Measurements from ENCODE around the gene LPP. TPM values are rescaled to one million over a fixed set of nuclear protein-coding genes. Genes with fewer than 3 reads are reported as not detected.

LPP gene
- total RNA-seq, 1 donor from 2014 or later: 218 TPM

DNA sequence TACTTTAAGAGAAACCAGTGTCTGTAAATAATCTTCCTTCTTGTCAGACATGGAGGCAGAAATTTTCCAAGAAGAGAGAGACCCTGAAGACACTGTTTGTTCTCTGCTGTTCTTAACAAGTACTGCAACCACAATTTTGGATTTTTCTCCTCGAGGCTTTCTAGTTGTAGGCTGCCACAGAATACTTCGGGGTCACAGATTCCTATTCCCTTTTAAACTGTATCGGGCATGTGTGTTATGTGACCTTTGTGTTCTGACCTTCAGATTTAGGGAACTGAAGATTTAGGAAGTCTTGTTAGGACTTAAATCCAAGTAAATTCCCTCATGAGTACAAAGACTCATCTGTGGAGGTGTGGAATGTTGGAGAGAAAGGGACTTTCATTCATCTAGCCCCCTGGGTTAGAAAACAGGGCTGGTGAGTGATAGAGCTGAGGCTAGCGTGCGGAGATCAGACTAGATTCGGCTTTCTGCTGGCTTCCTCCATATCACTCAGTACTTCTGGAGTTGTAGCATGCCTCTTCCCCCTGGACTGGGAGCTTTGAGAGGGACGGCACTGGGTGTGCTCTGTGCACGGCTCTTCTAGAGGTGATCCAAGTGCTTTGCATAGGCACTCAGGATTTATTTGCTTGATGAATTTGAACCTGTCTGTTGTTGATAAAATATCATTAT, 237.0 kb downstream of the LPP start:
- Histone ChIP-seq H3K36me3 (ENCODE audit: control insufficient read depth, insufficient read depth, low read length) (no peaks in the 10 kb centered on the region), H3K27me3 (ENCODE audit: control insufficient read depth, insufficient read depth, low read length) (no peaks in the 10 kb centered on the region), H3K4me3 (ENCODE audit: low read depth, low read length) (no peak overlapping the region)
- no peak for DNase-seq (ENCODE audit: low read depth)
- TF ChIP-seq CTCF (IDR thresholded peaks at IDR 0.05; ENCODE audit: insufficient read depth, low read length, poor library complexity, severe bottlenecking): no peak

- H3K27me3 ChIP-seq (ENCODE audit: control insufficient read depth, insufficient read depth, low read length): no peaks in the 10 kb centered on the region
- no peaks in the 10 kb centered on the region for H3K36me3 ChIP-seq (ENCODE audit: control insufficient read depth, insufficient read depth, low read length)
- DNase-seq (ENCODE audit: low read depth): no peak
- H3K4me3 ChIP-seq (ENCODE audit: low read depth, low read length): no peak overlapping the region
- no peak for TF ChIP-seq CTCF (IDR thresholded peaks at IDR 0.05; ENCODE audit: insufficient read depth, low read length, poor library complexity, severe bottlenecking)
Measured at GRCh38 chr3:188391592-188391991, 237.6 kb downstream of the LPP start.

DNA sequence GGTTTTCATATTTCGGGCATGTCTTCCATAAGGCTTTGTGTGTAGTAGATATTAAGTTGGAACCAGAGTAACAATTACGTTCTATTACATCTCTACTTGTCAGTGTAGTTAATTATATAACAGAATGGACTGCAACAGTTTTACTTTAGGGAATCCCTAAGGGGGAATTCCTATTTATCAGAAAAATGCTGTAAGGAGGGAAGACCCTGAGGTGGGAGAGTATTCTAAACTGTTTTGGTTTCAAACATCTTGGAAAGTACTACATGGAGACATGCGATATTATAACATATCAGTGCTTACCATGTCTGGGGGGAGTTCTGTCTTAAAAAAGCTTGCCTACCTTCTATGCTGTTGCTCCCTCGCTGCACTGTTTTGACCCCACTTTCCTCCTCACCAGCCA, 238.1 kb downstream of the LPP start:
- Histone ChIP-seq H3K27me3 (ENCODE audit: control insufficient read depth, insufficient read depth, low read length) (no peaks in the 10 kb centered on the region), H3K36me3 (ENCODE audit: control insufficient read depth, insufficient read depth, low read length) (no peaks in the 10 kb centered on the region), H3K4me3 (ENCODE audit: low read depth, low read length) (no peak overlapping the region)
- DNase-seq (ENCODE audit: low read depth): no peak
- TF ChIP-seq CTCF (IDR thresholded peaks at IDR 0.05; ENCODE audit: insufficient read depth, low read length, poor library complexity, severe bottlenecking): no peak

- DNase-seq (ENCODE audit: low read depth): no peak
- H3K36me3 ChIP-seq (ENCODE audit: control insufficient read depth, insufficient read depth, low read length): no peaks in the 10 kb centered on the region
- H3K4me3 ChIP-seq (ENCODE audit: low read depth, low read length): no peak overlapping the region
- H3K27me3 ChIP-seq (ENCODE audit: control insufficient read depth, insufficient read depth, low read length): no peaks in the 10 kb centered on the region
- TF ChIP-seq CTCF (IDR thresholded peaks at IDR 0.05; ENCODE audit: insufficient read depth, low read length, poor library complexity, severe bottlenecking): no peak
Measured at GRCh38 chr3:188394623-188395022, 240.7 kb downstream of the LPP start.

DNA sequence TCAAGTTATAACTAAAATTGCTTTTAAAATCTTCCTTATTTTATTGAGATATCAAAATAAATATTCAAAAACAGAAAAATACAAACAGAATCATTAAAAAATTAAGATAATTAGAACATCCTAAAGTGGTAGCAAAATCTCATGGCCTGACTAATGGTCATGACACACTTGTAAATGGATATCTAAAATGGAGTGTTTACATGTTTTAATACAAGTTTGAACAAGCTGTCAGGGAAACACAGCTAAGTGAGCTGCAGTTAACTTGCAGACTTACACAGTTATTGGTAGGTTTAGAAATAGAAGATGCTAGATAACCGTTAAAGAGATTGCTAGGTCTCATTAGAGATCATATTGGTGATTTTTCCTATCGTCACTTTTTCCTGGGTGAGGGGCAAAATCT, 242.3 kb downstream of the LPP start:
- H3K36me3 ChIP-seq (ENCODE audit: control insufficient read depth, insufficient read depth, low read length): no peaks in the 10 kb centered on the region
- no peak for TF ChIP-seq CTCF (IDR thresholded peaks at IDR 0.05; ENCODE audit: insufficient read depth, low read length, poor library complexity, severe bottlenecking)
- no peaks in the 10 kb centered on the region for H3K27me3 ChIP-seq (ENCODE audit: control insufficient read depth, insufficient read depth, low read length)
- no peak for DNase-seq (ENCODE audit: low read depth)
- H3K4me3 ChIP-seq (ENCODE audit: low read depth, low read length): no peak overlapping the region

- no peak for TF ChIP-seq CTCF (IDR thresholded peaks at IDR 0.05; ENCODE audit: insufficient read depth, low read length, poor library complexity, severe bottlenecking)
- Histone ChIP-seq H3K27me3 (ENCODE audit: control insufficient read depth, insufficient read depth, low read length) (no peaks in the 10 kb centered on the region), H3K4me3 (ENCODE audit: low read depth, low read length) (no peak overlapping the region), H3K36me3 (ENCODE audit: control insufficient read depth, insufficient read depth, low read length) (no peaks in the 10 kb centered on the region)
- DNase-seq (ENCODE audit: low read depth): no peak
Measured at GRCh38 chr3:188396900-188397299, 242.9 kb downstream of the LPP start.

Data from kidney epithelial cell (primary cell).